NCI-H1694 treated with DMSO at 0.1 percent for 48 hours (cell line): ENCODE data around the gene RALGPS2.

Experiments used
- DNase-seq: peaks from one replicate; lab custom pipeline; 2025; lab: John Stamatoyannopoulos, UW

The RALGPS2 gene

DNA sequence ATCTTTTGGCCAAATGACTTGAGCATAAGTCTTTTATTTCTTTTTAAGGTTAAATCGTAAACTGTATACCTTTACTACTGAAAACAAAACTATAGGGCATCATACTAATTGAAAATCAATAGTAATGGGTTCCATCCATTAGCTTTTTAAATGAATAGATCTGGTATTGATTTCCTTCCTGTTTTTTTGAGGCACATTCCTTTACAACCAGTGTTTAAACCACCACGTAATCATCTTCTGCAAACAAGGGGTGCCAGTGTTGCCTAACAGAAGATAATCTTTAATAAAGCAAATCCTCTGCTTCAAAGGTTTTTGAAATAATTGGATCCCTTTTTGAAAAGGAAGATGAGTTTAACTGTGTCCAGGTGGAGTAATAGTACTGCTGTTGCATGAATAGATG, 194.5 kb downstream of the RALGPS2 start:
- DNase-seq = no peak

DNA sequence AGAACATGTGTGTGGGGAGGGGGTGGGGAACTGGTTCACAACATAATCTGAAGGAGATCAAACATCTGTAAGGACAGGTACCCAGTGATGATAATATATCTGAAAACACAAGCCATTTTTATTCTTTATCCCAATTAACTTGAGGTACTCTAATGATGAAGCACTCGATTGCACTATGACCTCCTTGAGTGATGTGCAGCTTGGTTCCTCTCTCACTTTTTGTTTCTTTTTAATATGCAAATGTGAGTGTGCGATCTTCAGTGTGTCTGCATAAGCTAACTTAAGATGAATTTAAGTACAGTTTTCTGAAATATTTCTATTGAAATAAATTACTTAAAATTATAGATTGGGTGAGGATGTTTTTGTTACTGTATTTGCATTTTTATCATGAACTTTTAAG, 196.5 kb downstream of the RALGPS2 start:
- DNase-seq = no peak

DNA sequence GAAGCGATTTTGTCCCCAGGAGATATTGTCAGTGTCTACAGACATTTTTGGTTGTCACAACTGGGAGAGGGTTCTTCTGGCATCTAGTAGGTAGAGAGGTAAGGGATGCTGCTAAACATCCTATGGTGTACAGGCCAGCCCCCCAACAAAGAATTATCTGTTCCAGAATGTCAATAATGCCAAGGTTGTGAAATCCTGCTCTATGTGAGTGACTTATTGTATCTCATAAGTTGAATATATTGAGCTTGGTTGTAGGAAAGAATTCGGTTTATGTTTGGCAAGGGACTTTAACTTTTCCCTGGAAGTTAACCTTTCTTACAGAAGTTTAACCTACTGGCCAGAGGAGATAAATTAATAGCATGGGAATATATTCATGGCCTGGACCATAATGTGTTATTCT, 198.5 kb downstream of the RALGPS2 start:
- no peak for DNase-seq

DNA sequence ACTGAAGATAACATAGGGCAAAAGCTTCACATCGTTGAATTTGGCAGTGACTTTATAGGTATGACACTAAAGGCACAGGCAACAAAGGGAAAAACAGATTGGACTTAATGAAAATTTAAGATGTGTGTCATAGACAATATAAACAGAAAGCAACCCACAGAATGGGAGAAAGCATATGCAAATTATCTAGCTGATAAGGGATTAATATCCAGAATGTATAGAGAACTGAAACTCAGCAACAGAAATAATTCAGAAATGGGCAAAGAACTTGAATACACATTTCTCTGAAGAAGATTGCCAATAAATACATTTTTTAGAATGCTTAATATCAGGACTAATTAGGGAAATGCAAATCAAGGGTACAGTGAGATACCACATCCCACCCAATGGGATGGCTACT, 201.0 kb downstream of the RALGPS2 start:
- no peak for DNase-seq

DNA sequence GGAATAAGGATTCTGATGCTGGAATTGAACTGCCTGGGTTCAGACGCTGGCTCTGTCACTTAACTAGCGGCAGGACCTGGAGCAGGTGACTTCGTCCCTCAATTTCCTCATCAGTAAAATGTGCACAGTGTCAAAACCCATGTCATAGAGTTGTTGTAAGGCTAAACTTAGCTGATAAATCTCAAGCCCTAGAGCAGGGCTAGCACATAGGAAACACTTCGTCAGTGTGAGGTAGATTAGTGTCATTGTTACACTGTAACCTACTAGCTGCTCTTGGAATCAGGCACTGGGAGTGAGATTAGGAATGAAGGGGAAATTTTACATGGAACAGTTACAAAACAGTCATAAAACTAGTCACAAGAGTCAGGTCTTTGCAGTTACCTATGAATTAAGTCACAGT, 202.0 kb downstream of the RALGPS2 start:
- no peak for DNase-seq

DNA sequence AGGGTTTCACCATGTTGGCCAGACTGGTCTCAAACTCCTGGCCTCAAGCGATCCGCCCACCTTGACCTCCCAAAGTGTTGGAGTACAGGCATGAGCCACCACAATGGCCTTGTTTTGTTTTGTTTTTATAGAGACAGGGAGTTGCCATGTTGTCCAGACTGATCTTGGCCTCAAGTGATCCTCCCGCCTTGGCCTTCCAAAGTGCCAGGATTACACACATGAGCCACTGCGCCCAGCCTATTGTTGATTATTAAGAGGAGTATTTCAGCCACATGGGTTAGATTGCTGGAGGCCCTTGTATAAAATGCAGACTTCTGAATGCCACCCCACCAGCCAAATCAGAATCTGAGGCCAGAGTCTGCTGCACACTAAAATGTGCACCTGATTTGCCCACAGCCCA, 203.0 kb downstream of the RALGPS2 start:
- no peak for DNase-seq

DNA sequence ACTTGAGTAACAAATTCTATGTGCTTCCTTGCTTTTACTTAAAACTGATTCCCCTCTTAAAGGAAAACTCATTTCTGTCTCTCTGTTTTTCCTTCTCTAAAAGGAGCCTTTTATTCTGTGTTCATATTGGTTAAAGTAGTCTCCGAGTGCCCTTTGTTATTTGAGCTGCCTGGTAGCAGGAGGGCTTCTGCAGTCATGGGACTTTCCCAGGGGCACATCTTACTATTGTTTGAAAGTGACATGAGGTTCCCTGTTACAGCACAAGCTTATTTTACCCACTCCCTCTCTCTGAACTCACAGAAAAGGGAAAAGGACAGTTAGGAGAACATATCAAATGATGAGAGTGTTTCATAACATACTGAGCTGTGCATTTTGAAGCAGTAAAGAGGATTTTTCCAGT, 203.9 kb downstream of the RALGPS2 start:
- no peak for DNase-seq

DNA sequence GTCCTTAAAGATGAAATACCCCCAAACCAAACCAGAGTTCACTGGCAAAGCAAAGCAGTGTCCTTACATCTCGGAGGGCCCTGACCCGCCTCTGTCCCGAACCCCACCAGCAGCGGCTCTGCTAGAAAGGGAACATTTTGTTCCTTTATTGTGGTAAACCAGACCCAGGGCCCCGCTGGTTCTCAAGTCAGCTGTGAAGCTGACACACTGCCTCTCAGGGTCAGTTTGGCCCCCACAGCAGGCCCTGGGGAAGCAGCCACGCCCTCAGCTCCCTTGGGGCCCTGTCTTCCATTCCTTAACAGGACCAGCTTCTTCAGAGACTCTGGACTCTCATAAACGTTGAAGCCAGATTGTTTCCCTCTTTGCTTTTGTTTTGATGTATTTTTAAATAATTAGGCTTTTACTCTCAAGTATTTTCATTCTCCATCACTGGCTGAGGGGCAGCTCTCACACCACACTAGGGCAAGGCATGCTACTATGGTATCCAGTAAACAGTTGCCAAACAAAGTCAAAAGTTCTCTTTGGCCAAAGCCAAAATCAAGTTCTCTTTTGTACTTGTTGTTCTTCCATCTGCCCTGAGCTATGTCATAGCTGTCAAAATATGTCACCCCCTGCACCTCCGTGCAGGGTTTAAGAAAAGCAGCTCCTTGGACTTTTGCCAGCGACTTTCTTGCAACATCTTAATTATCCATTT, 207.0 kb downstream of the RALGPS2 start:
- no peak for DNase-seq

DNA sequence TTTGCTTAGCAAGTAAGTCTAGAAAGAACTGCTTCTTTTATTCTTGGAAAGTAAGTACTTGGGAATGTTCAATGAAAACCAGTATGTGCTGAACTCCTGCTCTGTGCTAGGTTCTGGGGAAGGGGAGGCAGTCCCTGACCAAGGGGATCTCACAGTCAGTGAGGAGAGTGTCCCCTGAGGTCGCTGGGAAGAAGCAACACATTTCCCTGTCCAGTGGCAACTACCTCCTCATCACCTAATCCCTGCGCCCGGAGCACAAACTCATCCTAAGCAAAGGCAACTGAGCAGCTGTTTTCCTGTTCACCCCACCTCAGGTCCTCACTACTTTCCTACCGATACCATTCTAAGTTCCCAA, 207.5 kb downstream of the RALGPS2 start:
- DNase-seq = no peak

DNA sequence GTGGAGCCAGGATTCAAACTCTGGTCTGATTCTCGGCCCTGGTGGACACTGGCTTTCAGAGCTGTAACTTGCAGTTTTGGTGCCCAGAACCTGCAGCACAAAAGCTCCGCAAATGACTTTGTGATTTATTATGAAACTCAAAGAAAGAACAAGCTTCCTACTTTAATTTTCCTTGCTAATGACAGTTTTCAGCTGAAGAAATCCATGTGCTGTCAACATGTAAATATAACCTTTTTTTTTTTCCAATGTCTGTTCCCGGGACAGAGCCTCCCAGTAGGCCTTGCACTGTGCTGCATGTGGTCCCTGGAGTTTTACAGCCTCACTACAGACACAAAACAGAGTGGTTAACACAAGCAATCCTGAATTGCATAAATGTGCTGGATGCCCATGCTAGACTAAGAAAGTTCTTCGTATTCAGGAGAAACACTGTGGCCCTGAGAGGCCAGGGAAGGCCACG, 208.1 kb downstream of the RALGPS2 start:
- no peak for DNase-seq

DNA sequence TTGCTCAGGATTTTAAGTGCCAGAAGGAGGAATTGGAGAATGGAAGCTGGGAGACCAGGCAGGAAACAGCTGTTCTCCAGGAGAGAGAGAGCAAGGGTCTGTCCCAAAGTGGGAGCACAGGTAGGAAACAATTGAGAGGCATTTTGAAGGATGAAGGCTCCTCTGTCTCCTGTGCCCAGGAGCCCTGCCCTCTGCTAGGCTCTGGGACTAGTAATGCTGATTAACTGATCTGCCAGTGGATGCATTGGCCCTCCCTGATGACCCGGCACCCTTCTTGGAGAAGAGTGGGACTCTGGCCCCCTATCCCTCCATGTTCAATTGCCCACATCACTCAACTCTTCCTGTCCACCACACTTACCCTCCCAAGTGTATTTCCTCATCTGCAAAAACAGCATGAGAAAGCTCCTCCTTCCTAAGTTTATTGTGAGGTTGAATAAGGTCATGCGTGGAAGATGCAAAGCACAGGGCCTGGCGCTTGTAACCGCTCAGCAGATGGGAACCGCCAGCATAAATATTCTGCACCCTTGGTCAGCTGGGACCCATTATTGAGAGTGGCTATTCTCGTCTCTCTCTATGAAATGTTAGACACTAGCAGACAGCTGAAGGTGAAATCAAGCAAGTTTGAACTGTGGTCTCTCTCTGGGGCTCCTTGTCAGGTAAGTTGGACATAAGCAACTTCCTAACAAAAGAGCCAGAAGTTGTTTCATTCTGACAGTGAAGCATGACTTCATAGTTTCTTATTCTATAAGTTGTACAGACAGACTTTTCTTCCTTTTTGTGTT, 208.9 kb downstream of the RALGPS2 start:
- no peak for DNase-seq

DNA sequence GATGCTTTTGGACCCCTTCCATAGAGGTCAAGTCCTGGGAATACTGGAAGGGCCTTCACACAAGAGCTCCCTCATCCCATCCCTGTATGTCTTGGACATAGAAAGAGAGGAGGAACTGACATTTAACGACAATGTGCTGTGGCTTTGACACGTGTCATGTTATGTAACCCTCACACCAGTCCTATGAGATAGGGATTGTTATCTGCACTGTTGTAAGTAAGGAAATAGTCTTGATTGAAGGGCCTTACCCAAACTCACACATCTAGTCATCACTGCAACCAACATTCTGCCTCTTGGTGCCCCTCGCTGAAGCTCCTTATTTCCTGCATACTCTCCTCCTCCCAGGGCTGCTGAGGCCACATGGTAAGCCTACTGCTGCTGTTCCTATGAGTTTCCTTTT, 209.5 kb downstream of the RALGPS2 start:
- DNase-seq = no peak

DNA sequence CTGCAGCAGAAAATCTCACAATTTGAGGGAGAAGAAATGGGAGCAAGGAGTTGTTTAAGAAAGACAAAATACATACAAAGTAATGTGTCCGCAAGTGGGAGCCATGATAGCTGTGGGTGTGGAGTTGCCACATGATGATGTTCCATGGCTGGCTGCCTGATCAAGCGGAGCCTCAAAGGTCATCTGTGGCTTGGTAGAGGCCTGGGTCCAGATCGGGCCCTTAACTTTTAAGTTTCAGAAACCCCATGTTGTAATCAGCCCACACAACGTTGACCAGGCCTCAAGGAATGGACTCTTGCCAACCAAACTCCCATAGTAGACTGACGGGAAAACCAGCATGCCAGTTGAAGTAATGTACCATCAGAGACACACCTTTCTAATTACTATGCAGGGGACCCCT, 210.6 kb downstream of the RALGPS2 start:
- no peak for DNase-seq

DNA sequence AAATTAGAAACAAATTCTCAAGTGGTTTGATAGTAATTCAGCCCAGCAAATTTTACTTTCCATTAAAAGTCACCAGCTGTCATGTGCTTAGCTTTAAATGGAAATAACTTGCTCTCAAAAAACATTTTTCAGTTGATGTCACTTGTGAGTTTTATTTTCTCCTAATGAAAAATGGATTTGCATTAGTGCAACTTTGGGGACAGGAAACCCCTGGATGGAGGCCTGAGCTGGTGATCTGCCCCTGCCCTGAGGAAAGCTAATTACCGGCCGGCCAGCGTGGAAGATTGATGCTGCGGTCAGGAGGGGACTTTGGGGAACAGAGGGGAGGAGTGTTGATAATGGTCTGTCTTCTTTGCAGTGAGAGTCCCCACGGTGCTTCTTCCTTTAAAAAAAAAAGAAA, 212.7 kb downstream of the RALGPS2 start:
- no peak for DNase-seq

DNA sequence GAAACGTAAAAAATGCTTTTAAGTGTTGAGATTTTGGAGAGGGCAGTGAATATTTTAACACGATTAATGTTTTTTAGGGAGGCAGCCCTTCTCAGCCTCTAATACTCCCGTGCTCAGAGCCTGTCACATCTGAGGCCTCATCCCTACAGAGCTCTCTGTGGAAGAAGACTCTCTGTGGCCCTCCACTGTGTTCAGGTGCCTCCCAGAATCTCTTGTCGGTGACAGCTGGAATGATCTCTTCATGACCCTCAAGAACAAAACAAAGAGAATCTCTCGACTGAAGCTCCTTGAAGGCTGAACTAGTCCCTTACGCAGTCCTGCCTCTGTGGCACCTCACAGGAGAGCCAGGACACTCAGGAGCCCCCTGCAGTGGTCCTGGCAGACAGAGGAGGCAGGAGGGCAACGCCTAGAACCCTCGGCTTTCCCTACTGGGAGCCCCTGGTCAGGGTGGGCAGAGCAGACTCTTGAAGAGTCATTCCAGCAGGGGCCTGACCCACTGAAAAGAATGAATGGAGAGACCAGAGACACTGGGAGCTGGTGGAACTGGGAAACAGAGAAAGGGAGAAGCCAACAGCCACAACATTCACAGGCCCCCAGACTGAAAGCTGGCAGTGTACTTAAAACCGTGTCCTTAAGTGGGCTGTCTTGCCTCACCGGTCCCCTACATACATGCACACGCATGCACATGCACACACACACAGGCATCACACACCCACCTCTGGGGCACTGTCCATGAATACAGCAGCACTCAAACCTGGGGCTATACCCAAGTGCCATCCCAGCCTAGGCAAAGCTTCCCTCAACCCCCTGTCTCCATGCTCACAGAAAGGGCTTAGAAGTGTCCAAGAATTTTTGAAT, 213.3 kb downstream of the RALGPS2 start:
- DNase-seq = no peak

DNA sequence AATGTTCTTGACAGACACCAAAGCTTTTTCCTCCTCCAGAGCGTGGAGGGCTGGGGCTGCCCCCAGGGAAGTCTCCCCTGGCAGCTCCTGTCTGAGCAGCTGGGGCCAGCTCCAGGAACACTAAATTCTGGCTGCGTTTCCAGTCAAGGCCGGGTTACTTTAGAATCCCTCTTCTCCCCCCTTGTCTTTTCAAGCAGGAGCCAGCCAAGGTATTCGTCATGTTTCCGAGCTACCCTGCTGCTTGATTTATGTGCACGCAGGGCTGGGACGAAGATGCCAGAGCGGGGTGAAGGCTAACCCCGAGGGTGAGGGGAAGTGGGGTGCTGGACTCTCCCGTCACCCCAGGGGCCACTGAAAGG, 213.9 kb downstream of the RALGPS2 start:
- no peak for DNase-seq

DNA sequence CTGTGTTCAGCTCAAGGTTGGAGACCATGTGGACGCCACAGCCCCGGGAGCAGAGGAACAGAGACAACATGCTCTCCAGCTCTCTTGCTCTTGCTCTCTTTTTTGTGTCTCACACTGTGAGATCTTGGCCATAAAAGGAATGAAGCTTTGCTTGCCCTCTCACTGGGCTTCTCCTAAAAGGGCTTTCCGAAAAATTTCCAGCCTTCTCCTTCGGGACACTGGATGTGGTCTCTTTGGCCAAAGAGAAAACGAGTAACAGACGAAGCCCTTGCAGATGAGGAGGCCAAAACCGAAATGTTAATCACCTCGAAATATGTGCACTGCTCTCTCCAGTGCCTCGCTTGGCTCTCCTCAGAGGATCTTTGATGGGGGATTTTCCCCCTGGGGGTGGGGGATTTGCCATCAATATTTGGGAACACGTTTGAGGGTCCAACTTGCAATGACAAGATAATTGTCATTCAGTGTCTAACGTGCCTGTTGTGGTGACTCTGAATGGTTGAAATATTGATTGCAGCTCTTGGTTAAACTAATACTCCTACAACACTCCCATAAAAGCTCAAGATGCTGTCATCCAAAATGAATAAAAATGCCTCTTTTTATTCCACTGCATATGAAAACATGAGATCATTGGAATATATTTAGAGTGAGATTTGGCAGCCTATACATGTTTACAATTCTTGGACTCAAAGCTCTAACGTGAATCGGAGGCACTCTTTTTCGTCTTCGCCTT, 214.5 kb downstream of the RALGPS2 start:
- DNase-seq = no peak

DNA sequence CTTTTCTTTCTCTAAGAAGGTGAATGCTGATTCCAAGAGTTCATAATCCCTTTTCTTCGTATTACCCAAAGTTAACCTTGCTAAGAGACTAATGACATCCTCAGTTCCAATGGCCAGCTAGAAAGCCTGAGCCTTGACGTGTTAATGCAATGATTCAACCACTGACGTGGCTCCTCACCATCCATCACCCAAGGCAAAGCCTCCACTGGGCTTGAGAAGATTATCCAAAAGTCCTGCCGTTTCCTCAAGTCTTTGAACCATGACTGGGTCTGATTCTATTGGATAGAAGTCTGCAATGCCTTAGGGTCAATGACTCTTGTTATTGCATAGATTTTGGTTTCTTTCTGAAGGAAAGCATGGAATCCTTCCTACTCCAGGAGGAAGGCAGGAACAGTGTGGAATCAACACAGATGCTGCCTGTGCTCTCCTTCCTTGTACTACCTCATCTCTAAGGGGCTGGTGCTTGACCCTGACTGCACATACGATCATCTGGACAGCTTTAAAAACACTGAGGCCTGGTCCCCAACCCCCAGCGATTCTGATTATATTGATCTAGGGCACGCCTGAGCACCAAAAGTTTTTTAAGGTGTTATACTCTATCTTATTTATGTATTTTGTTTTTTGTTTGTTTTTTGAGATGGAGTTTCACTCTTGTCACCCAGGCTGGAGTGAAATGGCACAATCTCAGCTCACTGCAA, 215.2 kb downstream of the RALGPS2 start:
- no peak for DNase-seq

DNA sequence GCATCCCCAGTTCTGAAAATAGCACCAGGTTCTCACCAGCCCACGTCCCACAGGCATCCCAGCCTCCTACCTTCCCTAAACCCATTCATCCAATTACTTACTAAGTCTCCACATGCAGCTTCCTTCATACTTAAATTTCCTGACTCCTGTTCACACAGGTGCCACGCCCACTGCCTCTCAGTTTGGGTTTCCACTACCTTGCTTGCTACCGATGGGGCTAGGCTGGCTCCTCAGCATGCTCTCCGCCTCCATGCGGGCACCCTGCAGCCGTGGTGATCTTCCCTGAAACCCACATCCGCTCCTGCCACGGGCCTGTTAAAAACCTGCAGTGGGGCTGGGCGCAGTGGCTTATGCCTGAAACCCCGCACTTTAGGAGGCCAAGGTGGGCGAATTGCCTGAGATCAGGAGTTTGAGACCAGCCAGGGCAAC, 216.2 kb downstream of the RALGPS2 start:
- DNase-seq = no peak

DNA sequence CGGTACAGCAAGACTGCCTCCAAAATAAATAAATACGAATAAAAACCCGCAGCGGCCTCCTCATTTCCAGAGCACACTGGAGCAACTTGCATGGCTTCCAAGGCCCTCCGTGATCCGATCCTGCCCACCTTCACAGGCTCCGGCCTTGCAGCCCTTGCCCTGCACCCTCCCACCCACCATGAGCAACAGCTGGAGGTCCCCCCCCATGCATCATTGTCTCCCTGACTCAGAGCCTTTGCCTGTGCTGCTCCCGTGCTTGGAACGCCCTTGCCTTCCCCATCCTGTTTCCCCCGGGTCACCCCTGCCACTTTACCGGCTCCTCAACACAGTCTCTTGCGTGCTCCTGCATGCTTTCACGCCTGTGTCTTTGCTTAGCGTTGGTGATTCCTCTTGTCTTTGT, 216.8 kb downstream of the RALGPS2 start:
- no peak for DNase-seq
